GM18511 (cell line): Measurements from ENCODE around the gene SH2D3C.
"Not testable (repeated sequence)": the region's sequence is repeated elsewhere in the genome, so short reads cannot be mapped to it uniquely, and the experiment has no call there.

Experiments
- ATAC-seq: cut with Tn5 transposase; IDR thresholded peaks from one replicate; pipeline ENCODE4 v1.9.1; 2021; ENCODE audit warnings: mild to moderate bottlenecking, moderate library complexity; ENCODE audit not compliant: unreplicated experiment

SH2D3C gene

GRCh38 chr9:127769101-127769500 lies 9.4 kb downstream of the SH2D3C start:
- ATAC-seq, result no peak

- ATAC-seq, result no peak
Measured at GRCh38 chr9:127768698-127769097, 9.8 kb downstream of the SH2D3C start.

GRCh38 chr9:127767909-127768331 lies 10.5 kb downstream of the SH2D3C start:
- ATAC-seq, result no peak

DNA sequence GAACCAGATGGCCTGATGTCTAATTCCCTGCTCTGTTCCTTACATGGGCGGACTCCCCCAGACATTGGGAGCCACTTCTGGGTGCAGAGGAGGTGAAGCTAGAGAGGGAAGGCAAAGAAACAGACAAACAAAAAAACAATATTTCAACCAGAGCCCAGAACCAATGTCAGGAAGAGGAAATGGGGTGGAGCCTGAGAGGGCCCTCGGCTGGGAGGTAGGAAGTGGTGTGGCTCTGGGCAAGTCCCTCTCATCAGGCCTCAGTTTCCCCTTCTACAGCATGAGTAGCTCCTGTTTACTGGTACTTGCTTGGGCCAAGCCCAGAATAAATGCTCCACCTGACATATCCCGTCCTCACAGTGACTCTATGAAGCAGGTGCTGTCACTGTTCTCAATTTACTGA lies 11.1 kb downstream of the SH2D3C start:
- ATAC-seq, result no peak

DNA sequence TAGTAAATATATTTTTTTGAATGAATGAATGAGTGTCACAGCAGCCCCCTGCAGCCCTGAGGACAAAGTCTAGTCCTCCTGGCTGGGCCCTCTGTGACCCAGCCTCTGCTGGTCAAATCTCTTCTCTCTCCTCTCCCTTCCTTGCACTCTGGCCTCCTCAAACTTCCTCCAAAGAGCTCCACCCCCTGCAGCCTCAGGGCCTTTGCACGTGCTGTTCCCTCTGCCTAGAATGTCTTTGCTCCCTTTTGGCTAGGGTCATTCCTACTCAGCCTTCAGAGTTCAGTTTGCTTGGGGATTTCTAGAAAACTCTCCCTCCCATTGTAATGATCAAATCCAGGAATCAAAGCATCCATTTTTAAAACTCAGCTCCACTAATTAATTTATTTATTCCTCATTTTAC lies 13.0 kb downstream of the SH2D3C start:
- no peak for ATAC-seq

GRCh38 chr9:127763918-127764384 lies 14.5 kb downstream of the SH2D3C start:
- ATAC-seq, result no peak

GRCh38 chr9:127762111-127762676 lies 16.3 kb downstream of the SH2D3C start:
- ATAC-seq, result no peak

DNA sequence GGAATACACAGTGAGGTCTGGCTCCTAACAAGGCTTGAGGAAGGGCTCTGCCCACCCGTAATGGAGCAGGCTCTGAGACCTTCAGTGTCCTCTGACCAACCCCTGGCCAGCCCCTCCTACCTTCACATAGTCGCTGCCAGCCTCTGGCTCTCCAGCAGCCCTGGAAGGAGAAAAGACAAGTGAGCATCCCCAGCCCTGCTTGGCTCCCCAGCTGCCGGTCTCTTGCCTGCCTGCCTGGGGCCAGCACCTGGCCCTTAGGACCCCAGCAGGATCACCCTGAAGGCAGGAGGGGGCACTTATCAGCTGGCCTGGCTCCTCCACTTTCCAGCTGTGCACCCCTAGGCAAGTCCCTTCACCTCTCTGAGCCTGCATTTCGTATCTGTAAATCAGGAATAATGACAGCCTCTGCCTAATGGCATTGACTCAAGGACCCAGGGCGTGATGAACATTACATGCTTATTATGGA lies 16.9 kb downstream of the SH2D3C start:
- ATAC-seq, result no peak

DNA sequence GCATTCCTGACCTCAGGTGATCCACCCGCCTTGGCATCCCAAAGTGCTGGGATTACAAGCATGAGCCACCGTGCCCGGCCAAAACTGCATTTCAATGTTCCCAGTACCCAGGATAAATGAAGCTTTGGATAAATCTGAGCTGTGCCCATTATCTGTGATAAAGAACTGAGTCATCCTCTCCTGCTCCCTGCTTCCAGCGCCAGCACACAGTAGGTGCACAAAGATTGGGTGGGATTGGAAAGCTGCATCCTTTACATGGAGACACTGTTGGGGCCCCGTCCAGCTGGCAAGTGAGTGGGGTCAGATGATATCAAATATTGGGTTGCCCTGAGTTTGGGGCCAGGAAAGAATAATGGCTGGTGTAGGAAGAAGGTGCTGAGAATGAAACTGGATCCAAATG lies 17.4 kb downstream of the SH2D3C start:
- ATAC-seq, result no peak

- no peak for ATAC-seq
Measured at GRCh38 chr9:127758843-127759242, 19.6 kb downstream of the SH2D3C start.

- not testable (repeated sequence) for ATAC-seq
Measured at GRCh38 chr9:127756776-127757175, 21.7 kb downstream of the SH2D3C start.

GRCh38 chr9:127756233-127756632 lies 22.2 kb downstream of the SH2D3C start:
- no peak for ATAC-seq

DNA sequence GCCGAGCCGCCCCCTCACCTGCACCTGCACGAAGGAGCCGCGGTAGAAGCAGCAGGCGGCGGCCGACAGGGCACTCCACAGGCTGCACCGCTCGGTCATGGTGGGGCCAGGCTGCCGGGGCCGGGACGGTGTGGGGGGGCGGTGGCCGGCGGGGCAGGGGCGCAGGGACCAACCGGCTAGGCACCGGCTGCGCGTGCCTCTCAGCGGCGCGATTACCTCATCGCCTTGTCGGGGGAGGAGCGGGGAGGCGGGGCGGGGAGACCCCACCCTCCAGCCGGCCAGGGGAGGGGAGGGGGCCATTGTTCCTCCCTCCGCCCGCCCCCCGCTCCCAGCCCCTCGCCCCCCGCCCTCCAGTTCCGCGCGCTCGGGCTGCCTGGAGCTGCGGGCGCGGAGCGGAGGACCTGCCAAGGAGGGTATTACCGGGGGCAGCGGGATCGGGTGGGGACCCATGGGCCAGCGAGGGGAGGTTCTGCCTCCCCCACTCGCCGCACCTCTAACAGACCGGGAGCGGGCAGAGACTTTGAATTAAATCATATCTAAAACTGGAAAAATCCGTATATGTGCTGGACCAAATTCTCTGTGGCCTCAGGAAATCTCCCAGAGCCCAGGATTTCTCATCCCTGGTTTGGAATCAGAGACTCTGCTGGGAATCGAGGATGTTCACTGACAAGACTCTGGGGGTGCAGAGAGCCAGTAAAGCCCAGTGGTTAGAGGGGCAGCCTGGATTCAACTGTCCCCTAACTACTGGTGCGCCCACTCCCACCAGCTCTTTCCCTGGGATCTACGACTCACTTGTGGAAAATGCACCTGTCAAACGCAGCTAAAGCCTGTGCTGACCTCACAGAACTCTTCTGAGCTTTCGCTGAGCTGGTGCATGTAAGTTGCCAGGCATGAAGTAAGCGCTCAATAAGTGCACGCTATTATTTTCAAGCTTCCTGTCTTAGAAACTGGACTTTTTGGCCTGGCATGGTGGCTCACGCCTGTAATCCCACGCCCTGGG lies 23.1 kb downstream of the SH2D3C start:
- ATAC-seq, result no peak

- ATAC-seq, result no peak
Measured at GRCh38 chr9:127754099-127755060, 24.1 kb downstream of the SH2D3C start.

- no peak for ATAC-seq
Measured at GRCh38 chr9:127753622-127754021, 24.8 kb downstream of the SH2D3C start.

GRCh38 chr9:127753148-127753547 lies 25.3 kb downstream of the SH2D3C start:
- no peak for ATAC-seq

- no peak for ATAC-seq
Measured at GRCh38 chr9:127751269-127752054, 27.0 kb downstream of the SH2D3C start.

- no peak for ATAC-seq
Measured at GRCh38 chr9:127749090-127749787, 29.2 kb downstream of the SH2D3C start.

GRCh38 chr9:127746959-127747569 lies 31.4 kb downstream of the SH2D3C start:
- ATAC-seq, result no peak
